GDM1 (cell line): ENCODE results near the gene STAP1.
"Not testable (repeated sequence)": the region's sequence is repeated elsewhere in the genome, so short reads cannot be mapped to it uniquely, and the experiment has no call there.

ENCODE experiments used
- DNase-seq: peaks from one replicate; lab custom pipeline; 2025; lab: John Stamatoyannopoulos, UW

The STAP1 gene, protein sequence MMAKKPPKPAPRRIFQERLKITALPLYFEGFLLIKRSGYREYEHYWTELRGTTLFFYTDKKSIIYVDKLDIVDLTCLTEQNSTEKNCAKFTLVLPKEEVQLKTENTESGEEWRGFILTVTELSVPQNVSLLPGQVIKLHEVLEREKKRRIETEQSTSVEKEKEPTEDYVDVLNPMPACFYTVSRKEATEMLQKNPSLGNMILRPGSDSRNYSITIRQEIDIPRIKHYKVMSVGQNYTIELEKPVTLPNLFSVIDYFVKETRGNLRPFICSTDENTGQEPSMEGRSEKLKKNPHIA

DNA sequence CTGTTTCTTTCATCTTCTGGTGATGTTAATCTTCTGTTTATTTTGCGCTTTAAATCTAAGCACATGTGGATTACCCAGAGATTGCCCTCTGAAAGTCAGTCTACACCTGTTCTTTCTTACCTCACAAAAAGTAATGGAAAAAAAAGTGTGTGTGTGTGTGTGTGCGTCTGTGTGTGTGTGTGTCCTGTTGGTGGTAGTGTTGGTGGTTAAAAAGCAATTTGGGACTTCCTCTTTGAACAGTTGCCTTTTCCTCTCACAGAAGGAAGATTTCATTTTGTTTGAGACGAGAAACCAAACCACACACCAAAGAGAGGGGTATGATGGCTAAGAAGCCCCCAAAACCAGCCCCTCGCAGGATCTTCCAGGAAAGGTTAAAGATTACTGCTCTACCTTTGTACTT lies at the start of gene STAP1:
Gene STAP1, plus strand, starts transcription at position 235 of the 400 bp plus-strand sequence. Its CDS starts 83 bp downstream, at position 318.
- DNase-seq = peak; percentile 67

DNA sequence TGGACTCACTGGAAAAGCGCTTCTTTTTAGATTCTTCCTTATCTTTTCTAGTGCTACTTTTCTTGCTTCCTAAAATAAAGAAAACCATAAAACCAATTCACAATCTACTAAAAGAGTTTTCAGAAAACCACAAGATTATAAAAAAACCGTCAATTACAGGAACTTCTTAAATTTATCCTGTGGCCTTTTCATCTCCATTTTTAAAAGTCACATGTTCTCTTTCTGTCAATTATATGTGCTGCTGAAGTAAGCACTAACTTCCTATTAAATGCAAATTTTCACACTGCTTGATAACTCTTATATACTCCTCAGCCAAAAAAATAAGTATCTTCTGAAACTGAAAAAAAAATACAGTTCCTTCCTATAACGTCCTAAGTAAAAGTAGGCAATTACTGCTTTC lies 46.0 kb upstream of the STAP1 start:
- no peak for DNase-seq

DNA sequence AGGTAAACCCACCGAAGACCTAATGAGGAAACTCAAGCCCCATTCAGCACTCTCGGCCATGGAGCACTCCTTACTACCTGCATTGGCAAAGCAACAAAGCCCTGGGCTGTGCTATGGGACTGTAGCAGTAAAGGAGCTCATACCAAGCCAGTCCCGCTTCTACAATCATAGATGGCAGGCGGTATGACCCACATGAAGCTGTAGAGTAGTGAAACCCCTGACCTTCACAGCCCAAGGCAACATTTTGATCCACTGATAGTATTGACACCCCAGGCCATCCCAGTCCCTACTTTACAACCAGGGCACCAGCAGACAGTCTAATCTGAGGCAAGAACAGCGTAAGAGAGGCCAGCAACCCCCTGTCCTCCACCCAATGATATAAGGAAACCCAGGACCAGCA lies 38.4 kb upstream of the STAP1 start:
- no peak for DNase-seq

DNA sequence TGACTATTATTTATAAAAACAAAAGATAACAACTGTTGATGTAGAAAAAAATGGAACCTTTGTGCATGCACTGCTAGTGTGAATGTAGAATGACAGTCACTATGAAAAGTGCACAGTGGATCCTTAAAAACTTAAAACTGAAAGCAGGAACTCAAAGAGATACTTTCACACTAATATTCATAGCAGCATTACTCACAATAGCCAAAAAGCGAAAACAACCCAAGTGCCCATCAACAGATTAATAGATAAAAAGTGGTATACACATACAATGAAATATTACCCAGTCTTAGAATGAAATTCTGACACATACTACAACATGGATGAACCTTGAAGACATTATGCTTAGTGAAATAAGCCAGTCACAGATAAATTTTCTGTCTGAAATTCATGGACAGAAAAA lies 37.0 kb upstream of the STAP1 start:
- DNase-seq = no peak

DNA sequence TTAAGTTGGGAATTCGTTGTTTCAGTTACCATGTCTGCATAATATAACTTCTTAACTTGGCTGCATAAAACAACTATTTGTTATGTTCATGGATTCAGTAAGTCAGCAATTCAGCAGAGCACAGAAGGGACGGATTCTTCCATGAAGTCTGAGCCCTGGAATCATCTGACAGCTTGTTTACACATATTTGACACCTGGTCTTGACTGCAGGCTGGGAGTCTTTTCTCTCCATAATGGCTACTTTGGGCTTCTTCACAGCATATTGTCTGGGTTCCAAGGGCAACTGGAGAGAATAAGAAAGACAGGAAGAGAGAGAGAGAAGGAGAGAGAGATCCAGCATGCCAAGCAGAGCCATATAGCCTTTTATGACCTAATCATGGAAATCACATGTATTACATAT lies 36.3 kb upstream of the STAP1 start:
- DNase-seq = no peak

DNA sequence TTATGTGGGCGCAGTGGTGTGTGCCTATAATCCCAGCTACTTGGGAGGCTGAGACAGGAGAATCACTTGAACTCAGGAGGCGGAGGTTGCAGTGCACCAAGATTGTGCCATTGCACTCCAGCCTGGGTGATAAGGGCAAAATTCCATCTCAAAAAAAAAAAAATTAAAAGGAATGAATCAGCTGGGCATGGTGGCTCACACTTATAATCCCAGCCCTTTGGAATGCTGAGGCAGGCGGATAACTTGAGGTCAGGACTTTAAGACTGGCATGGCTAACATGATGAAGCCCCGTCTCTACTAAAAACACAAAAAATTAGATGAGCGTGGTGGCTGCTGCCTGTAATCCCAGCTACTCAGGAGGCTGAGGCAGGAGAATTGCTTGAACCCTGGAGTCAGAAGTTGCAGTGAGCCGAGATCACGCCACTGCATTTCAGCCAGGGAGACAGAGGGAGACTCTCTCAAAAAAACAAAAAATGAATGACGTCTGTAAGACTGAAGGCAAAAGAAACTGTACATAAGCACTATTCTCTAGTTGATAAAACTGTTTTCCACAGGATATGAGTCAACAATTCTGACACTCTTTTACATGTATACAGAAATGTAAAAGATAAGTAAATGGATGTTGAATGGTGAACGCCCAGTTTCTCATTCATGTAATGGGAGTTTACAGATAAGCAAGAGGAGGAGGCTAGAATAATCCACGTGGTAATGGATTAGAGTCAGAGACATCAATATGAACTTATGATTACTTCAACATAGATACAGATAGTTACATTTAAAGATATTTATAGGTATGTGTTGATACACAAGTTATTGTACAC lies 35.5 kb upstream of the STAP1 start:
- no peak for DNase-seq

DNA sequence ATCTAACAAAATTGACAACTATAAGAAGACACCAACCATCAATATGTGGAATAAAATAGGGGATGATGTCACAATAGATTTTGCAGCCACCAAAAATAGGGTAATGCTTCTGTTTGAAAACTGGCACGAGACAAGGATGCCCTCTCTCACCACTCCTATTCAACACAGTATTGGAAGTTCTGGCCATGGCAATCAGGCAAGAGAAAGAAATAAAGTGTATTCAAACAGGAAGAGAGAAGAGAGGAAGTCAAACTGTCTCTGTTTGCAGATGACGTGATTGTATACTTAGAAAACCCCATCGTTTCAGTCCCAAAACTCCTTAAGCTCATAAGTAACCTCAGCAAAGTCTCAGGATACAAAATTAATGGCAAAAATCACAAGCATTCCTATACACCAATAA lies 34.4 kb upstream of the STAP1 start:
- DNase-seq = not testable (repeated sequence)

DNA sequence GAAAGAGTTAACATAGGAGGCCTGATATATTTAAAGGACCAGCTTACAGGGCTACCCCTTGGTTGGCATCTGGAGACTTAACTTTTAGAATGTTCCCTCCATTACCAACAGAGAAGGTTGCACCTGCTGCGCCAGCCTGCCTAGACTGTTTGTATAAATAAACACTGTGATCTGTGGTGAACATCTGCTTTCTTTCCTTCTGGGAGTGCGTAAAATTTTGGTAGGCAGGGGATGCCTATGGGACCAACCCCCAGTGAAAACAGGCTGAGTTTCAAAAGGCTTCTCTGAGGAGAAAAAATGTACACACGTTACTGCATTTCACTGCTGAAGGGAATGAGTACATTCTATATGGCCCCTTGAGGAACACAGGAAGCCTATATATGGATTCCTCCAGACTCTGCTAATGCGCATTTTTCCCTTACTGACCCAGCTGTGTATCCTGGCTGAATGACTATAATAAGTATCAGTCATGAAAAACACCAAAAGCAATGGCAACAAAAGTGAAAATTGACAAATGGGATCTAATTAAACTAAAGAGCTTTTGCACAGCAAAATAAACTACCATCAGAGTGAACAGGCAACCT lies 27.1 kb upstream of the STAP1 start:
- no peak for DNase-seq

DNA sequence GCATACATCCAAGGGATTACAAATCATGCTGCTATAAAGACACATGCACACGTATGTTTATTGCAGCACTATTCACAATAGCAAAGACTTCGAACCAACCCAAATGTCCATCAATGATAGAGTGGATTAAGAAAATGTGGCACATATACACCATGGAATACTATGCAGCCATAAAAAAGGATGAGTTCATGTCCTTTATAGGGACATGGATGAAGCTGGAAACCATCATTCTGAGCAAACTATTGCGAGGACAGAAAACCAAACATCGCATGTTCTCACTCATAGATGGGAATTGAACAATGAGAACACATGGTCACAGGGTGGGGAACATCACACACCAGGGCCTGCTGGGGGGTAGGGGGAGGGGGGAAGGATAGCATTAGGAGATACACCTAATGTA lies 26.1 kb upstream of the STAP1 start:
- not testable (repeated sequence) for DNase-seq

DNA sequence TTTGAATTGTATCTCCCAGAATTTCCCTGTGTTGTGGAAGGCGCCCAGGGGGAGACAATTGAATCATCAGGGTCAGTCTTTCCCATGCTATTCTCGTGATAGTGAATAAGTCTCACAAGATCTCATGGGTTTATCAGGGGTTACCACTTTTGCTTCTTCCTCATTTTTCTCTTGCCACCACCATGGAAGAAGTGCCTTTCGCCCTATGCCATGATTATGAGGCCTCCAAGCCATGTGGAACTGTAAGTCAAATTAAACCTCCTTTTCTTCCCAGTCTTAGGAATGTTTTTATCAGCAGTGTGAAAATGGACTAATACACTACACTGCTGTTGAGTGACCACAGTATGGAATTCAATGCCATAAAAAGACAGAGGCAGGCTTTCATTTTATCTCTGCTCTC lies 25.4 kb upstream of the STAP1 start:
- DNase-seq = no peak

DNA sequence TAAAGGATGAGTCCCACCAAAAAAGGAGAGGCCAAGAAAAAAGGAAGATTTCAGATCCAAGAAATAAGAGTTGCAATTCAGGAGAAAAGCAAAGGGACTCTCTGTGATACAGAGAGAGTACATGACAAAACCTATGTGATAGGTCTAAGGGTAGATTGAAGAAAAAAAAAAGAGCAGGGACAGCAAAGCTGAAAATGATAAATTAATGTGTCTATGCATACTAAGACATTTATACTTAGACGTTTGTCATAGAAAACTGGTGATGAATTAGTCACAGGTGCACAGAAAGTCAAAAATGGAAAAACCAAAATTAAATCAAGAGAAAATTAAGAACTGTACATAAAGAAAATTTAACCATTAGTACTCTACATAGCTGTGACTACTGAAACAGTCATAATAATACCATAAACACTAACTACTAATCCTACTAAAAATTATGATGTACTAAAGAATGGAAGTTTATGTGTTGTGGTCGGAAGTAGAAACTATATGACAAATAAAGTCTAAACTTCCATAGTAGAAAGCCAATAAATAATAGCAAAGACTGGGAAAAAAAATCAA lies 23.2 kb upstream of the STAP1 start:
- no peak for DNase-seq

DNA sequence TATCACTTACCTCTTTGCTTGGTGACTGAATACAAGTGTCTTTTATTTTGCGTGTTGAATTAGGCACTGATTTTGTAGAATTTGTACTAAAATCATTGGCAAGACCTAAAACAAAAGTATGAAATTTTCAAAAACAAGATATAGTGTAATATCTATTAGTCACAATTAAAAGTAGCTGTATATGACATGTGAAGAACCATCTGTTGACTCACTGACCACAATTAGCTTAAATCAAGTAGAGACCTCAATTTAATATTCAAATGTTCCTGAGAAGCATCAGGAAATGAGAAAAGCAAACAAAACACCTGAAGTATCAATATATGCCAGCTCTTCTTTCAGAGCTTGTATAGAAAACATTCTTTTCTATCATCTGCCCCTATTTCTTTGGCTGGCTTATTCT lies 18.7 kb upstream of the STAP1 start:
- DNase-seq = no peak

DNA sequence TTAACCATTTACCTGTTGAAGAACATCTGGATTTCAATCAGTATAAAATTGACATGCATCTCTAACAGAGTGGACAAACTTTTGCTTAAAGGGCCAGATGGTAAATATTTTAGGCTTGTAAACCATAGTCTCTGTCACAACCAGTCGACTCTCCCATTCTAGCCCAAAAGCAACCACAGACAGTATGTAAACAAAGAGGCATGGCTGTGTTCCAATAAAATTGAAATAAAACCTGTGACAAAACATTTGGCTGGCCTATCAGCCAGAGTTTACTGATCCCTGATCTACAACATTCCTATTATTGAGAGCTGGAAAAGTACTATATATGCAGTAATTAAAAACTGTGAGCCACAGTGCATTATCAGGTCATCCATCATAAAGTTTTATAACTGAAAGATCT lies 16.5 kb upstream of the STAP1 start:
- no peak for DNase-seq

DNA sequence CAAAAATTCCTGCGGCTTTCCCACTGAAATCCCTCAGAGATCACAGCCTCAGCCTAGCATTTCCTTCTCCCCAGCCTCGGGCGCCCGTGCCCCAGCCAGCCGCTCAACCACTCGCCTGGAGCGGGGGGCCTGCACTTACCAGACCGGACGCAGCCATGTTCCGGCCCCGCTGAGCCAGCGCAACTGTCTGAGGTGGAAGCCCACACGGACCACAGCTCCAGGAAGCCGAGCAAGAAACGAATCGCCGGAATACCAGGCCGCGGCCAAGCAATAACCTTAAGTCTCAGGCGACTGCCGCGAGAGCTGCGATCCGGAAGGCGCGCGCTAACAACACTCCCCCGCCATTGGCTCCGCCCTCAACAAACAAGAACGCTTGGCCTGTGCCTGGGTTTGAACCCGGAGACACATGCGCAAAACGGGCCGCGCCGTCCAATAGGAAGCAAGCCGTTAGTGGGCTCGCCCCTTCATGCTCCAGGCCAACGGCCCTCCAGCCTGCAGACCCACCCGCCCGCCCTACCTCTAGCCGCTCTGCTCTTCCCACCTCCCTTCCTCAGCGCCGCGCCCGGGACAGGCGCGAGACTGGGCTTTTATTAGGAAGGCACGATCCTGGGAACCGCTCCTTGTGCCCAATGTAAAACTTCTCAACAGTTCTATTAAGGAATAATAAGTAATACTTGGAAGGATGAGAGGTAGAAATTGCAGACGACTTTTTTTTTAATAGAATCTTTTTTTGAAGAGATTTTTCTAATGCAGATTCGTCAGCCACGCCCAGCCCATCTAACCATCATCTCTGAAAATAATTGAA lies 13.1 kb upstream of the STAP1 start, which contains the start of gene CENPC:
Gene CENPC, minus strand, starts transcription at position 305 of the 805 bp plus-strand sequence. Its CDS starts 148 bp downstream, at position 157.
- peak; percentile 98 for DNase-seq

DNA sequence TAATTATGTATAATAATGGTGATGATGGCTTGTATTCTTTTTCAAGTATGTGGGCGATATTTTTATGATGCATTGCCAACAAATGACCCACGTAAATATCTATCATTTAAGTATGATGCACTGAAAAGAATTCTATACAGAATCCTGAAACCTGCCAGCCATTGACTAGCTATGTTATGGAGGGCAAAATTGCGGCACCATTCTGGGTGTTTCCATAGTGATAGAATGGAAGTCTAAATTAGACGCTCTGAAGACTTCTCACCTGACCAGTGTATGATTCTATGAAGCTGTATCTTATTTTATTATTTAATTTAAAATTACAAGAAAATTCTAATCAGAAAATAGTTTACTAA lies 12.5 kb upstream of the STAP1 start:
- no peak for DNase-seq

DNA sequence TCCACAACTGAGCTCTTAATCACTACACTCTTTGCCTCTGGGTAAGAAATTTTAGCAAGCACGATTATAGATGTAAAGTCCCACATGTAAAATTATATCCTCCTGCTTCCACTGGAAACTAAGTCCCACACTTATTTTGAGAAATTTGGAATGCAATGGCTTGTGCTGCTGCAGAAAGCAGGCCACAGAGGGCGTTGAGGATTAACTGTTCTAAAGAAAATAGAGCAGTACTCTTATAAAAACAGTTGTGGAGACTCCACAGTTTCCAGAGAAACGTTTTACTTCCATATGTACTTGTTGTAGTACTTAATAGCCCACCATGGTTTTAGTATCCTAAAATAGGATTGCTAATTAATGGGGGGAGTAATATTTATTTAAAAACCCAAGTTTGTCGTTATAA lies 11.6 kb upstream of the STAP1 start:
- DNase-seq = no peak

DNA sequence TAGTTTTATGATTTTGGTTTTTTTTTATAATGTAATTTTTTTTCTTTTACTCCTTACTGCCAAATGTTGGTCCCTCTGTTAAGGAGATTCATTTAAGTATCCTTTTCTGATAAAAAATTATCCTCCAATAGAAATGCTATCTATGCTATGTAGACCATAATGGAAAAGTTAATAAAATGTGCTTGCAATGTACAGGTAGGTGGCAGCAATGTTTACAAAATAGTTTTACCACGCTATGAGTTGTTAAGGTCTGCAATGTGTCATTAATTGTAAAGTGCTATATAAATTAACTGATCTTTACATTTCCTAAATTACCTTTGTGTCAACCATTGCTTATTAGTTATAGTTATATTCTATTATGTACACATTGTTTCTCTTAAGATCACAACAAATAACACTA lies 9.4 kb upstream of the STAP1 start:
- peak; percentile 17 for DNase-seq

DNA sequence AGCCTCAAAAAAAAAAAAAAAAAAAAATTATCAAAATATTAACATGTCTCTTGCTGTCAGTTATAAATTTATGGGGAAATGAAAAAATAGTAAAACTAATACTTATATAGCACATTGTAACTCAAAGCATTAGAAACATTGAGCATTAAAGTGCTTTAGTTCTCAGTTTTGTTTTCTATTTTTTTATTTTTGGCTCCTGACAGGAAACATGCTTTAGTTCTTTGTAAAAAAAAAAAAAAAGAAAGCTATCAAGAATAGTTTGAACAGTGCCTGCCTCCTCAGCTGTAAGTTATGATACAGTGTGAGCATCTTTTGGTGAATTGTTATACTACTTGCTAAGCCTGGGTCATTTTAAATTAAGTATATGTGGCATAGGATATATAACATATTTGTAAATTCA lies 8.1 kb upstream of the STAP1 start:
- DNase-seq = no peak

DNA sequence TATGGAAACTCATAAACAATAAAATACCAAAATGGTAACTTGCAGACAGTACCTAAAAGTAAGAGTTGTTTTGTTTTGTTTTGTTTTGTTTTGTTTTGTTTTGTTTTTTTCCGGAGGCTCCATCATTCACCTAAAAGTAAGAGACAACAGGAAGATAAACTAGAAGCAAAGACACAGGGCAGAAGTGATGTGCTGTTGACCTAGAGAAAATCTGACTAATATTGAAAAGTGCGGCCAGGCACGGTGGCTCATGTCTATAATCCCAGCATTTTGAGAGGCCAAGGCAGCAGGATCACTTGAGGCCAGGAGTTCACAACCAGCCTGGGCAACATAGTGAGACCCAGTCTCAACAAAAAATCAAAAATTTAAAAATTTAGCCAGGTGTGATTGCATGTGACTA lies 7.7 kb upstream of the STAP1 start:
- no peak for DNase-seq

DNA sequence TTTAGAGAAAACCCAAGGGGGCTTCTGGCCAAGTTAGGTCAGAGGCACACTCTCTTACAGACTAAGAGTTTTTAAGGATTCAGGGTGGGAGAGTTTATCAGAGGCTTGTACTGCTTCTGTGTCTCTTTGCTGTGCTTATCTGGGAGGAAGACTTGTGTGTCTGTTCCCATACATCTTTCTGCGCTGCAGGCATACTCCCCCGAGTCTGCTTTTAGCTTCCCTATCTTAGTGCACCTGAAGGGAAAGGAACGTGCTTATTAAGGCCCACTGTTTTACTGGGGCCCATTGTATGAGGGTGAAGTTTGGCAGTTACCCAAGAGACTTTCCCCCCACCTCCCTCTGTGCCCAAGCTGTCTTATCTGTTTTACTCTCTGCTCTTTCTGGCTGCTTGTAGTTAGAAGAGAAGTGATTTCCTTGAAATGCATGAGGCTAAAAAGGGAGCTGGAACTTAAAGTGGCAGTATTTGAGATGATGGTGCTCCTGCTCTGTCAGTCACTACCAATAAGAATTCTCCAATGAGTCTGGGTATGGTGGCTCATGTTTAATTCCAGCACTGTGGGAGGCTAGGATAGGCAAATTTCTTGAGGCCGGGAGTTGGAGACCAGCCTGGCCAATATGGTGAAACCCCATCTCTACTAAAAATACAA lies 6.3 kb upstream of the STAP1 start:
- DNase-seq = not testable (repeated sequence)

DNA sequence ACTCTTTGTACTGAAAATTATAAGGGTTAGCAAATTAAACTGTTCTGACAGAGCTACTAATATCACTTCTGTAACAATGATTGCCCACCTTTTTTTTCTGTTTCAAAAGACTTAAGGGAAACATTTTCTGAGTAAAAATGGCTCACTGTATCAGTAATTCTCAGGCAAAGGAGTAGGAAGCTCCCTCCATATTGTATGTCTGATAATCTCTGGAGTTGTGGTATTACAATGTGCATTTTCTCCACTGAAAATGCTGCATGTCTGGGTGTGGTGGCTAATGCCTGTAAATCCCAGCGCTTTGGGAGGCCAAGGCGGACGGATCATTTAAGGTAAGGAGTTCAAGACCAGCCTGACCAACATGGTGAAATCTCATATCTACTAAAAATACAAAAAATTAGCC lies 4.4 kb upstream of the STAP1 start:
- DNase-seq = no peak
